SJSA1 (cell line): ENCODE results near the gene FNDC3B. TPM values are rescaled to one million over a fixed set of nuclear protein-coding genes. Genes with fewer than 3 reads are reported as not detected.

Experiments used
- total RNA-seq: library from RNA; depleted of rRNA; stranded (reverse); fragments of >200 nt; shearing (Covaris generic); gene quantifications from 2 replicates; pipeline ENCODE4 v1.2.3, GENCODE V29; 2014; rRNA removed

The FNDC3B gene
- total RNA-seq, 1 experiment from 2014 or later = 73.4 TPM

Other genes starting within 250 kb of the FNDC3B start
- gene PLD1, start 229.1 kb upstream of the FNDC3B start, total RNA-seq = 3.3 and 21.9 TPM in 2 replicates
- gene TMEM212, start 196.2 kb upstream of the FNDC3B start, total RNA-seq = not detected in 2 replicates